Gastroesophageal sphincter (tissue), 3 donors: ENCODE results near the gene C1orf122.

Source experiments
- CTCF ChIP-seq, 4 experiments: fragments of 200-600 bp in 2 of 4; fragments of 450-650 bp in 2 of 4; sonication (generic) in 1 of 4; IDR thresholded peaks; one replicate each; pipeline ENCODE4 v1.5.1; 2017 to 2019; ENCODE audit warnings: antibody characterized with exemption in 4 of 4, mild to moderate bottlenecking in 2 of 4, moderate library complexity in 2 of 4
- POLR2A ChIP-seq, 2 donors: fragments of 450-650 bp; IDR thresholded peaks; one replicate each; pipeline ENCODE4 v1.6.1; 2017; ENCODE audit warnings: antibody characterized with exemption in 2 of 2, mild to moderate bottlenecking in 2 of 2, moderate library complexity in 1 of 2

- TF ChIP-seq CTCF (IDR thresholded peaks at IDR 0.05) (no peak), POLR2A (IDR thresholded peaks at IDR 0.05) (no peak)
Measured at GRCh38 chr1:37764888-37765441, 42.6 kb upstream of the C1orf122 start, which contains the start of gene EPHA10.
